ENCODE data around the gene S100A6.
"Not testable (repeated sequence)": the region's sequence is repeated elsewhere in the genome, so short reads cannot be mapped to it uniquely, and the experiment has no call there.

Gene S100A6

DNA sequence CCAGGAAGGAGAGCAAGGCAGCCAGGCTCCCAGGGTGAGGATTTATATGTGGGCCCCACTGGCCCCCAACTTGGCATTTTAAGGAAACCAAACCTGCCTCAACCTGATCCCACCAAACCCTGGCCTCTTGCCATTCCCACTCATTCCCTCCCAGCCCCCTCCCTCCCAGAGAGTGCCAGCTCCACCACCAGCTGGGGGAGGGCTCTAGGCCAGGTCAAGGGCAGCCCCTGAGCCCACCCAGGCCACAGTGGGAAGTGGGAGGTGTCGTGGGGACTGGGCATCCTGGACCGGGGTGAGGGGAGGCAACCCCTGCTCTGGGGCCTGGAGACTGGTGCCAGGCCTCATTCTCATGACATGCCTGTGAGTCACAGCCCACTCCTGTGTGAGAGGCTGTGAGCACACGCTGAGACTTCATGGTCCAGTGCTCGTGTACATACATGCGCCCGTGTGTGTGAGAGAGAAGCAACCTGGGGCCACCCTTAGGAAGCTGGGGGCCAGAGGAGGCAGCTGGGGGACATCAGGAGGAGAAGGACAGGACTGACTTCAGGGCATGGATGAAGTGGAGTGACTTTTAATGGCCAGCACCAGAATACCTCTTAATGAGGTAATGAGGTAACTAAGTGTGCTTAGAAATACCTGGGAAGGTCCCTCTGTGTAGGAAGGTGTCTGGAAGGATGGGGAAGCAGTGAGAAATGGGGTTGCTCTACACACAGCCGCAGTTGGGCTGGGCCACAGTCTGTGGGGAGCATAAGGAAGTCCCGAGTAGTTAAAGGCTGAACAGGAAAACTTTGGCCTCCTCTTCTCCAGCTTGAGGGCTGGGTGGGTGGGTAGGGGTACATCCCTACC lies 30.0 kb upstream of the S100A6 start, which contains the start of gene S100A2:
S100A2 (minus strand) TSS at position 316 of the 846 bp plus-strand sequence. CDS start 1,967 bp downstream, outside the sequence.
- in situ Hi-C loops (cut with MboI; ENCODE audit: low sequenced_read_pairs): no loop called here

DNA sequence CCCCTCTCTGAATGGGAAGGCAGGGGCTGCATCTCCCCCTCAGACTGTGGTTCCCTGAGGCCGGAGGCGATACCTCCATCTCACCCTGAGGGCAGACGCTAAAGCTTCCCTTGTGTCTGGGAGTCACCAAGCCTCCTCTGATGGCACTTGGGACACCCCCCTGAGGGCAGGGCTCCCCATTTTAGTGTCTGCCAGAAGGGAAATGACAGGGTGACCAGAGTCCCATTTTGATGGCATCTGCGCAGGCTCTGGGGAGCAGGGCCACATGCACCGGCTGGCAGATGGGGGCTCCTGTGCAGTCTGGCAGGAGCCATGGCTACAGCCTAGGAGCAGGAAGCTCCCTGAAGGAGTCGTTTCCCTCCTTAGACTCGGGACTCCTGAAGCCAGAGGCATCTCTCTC lies 28.2 kb upstream of the S100A6 start:
- in situ Hi-C loops (cut with MboI; ENCODE audit: low sequenced_read_pairs): no loop called here

DNA sequence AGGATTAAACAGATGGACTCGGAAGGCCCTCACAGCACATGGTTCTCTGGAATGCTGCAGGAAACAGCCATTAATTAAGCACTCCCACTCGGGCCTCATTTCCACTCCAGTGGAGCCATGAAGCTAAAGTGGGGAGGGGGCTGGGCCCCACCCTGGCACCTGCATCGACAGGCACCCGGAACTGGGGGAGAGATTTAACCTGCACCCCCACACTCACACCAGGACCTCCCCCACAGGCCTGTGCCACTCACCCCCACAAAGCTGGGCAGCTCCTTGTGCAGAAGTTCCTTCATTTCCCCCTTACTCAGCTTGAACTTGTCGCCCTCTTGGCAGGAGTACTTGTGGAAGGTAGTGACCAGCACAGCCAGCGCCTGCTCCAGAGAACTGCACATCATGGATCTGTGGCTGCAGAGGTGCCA lies 27.7 kb upstream of the S100A6 start:
- in situ Hi-C loops (cut with MboI; ENCODE audit: low sequenced_read_pairs): no loop called here

- in situ Hi-C loops (cut with MboI; ENCODE audit: low sequenced_read_pairs): not testable (repeated sequence)
Measured at GRCh38 chr1:153562021-153562420, 26.2 kb upstream of the S100A6 start.

- in situ Hi-C loops (cut with MboI; ENCODE audit: low sequenced_read_pairs): no loop called here
Measured at GRCh38 chr1:153561466-153561985, 25.7 kb upstream of the S100A6 start.

- in situ Hi-C loops (cut with MboI; ENCODE audit: low sequenced_read_pairs): no loop called here
Measured at GRCh38 chr1:153560771-153561465, 25.1 kb upstream of the S100A6 start.

DNA sequence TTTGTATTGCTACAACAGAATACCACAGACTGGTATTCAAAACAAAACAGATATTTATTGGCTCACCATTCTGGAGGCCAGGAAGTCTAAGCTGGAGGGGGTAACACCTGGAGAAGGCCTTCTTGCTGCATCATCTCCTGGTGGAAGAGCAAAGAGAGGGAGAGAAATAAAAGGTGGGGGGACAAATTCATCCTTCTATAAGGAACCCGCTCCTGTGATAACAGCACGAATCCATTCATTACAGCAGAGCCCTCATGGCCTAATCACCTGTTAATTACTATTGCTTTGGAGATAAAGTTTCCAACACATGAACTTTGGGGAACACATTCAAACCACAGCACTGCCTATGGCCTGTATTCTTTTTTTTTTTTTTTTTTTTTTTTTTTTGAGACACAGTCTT lies 24.4 kb upstream of the S100A6 start:
- in situ Hi-C loops (cut with MboI; ENCODE audit: low sequenced_read_pairs): no loop called here

DNA sequence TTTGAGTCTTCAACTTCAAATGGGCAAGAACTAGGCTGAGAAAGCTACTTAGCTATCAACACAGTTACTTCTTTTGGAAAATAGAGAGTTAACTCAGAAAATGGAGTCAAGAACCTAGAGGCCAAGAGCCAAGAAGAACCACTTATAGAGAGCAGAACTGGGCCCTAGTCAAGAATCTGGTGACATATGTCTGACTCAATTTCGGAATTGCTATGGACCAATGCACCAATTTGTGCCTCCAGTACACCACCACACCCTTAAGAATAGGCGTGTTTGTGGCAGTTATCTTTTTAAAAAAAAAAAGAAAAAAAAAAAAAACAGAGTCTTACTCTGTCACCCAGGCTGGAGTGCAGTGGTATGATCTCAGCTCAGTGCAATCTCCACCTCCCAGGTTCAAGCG lies 22.1 kb upstream of the S100A6 start:
- in situ Hi-C loops (cut with MboI; ENCODE audit: low sequenced_read_pairs): no loop called here

DNA sequence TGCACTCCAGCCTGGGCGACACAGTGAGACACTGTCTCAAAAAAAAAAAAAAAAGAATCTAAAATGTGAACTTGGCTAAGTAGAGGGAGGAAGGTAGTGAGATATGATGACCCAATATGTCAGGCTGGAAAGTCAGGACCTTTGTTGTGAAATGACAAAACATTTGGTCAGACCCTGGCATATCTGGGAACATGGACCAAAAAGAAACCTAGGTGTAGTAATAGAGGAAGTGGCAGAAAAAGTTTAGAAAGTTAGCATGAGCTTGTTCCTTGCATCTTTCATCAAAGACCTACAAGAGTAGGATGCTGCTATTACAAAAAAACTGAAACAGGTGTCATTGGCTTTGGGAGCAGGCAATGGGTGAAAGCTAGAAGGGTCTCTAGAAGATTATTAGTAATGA lies 20.6 kb upstream of the S100A6 start:
- in situ Hi-C loops (cut with MboI; ENCODE audit: low sequenced_read_pairs): no loop called here

- in situ Hi-C loops (cut with MboI; ENCODE audit: low sequenced_read_pairs): no loop called here
Measured at GRCh38 chr1:153553830-153554541, 18.2 kb upstream of the S100A6 start.

DNA sequence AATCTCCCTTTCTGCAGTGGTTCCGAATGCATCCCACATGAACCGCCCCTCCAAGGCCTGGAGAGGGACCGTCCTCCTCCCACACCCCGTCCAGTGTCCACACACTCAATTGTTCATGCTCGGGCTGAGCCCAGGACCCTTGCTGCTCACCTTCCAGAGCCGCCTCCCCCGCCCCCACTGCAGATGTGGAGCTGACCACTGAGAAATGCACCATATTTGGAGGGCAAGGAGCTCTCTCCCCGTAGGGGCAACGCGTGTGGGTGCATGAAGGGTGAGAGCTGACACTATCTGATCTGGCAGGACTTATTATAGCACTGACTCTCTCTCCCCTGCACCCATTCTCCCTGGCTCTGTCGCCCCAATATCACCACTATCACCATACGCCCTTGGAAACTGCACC lies 17.3 kb upstream of the S100A6 start:
- in situ Hi-C loops (cut with MboI; ENCODE audit: low sequenced_read_pairs): no loop called here

DNA sequence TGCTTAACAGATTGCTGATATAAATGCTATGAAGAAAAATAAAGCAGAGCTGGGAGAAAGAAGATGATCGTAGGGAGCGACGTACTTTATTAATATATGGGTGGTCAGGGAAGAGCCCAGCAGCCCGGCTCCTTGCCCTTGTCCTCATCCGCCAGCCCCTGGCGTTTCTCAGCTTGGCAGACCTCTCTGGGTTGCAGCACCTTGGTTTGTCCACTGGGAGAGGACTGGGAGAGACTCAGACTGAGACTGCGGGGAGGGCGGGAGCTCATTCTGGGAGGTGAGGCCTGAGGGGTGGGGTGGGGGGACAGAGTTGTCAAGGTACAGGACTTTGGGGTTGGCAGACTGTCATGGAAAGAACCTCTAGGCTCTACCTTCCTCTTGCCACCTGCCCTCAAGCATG lies 16.5 kb upstream of the S100A6 start:
- in situ Hi-C loops (cut with MboI; ENCODE audit: low sequenced_read_pairs): no loop called here

DNA sequence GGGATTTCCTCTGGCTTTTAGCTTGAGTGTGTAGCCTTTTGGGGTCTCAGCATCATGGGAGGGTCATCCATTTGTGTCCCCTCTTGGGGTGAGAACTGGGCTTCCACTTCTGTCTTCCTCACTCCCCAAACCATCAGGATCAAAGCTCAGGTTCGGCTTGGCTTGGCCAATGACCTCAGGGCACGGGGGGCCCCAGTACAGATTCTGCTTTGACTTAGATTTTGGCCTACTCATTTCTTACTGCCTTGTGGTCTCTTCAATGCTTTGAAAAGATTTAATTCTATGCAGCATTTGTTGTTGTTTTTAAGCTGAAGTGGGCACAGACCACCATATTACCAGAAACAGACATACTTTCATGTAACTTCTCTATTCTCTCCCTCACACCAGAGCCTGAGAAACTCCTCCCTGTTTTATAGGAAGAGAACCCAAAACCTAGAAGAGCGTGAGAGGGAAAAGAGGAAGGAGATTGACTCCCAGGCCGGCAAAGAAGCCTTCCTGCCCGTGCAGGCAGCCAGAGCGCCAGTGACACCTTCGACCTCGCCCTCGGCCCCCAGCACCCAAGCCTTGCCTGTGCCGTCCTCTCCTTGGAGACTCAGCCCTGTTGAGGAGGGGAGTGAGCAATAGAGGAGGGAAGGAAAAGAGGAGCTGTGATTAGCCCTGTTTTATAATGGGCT lies 15.2 kb upstream of the S100A6 start:
- in situ Hi-C loops (cut with MboI; ENCODE audit: low sequenced_read_pairs): no loop called here

DNA sequence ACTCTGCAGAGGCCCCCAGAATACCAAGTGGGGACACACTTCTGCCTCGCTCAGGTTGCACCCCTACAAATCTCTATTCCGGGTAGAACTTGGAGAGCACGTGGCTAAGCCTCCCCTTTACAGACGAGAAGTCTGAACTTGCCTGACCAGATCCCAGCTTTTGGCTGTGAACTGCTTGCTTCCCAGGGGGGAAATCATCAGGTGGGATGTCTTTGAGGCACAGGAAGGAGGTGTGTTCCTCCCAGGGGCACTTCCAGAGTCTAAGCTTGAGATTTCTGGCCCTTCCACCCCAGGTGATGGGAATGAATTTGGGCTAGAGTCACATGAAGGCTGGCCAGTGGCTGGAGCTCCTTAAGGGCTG lies 14.6 kb upstream of the S100A6 start:
- in situ Hi-C loops (cut with MboI; ENCODE audit: low sequenced_read_pairs): no loop called here

DNA sequence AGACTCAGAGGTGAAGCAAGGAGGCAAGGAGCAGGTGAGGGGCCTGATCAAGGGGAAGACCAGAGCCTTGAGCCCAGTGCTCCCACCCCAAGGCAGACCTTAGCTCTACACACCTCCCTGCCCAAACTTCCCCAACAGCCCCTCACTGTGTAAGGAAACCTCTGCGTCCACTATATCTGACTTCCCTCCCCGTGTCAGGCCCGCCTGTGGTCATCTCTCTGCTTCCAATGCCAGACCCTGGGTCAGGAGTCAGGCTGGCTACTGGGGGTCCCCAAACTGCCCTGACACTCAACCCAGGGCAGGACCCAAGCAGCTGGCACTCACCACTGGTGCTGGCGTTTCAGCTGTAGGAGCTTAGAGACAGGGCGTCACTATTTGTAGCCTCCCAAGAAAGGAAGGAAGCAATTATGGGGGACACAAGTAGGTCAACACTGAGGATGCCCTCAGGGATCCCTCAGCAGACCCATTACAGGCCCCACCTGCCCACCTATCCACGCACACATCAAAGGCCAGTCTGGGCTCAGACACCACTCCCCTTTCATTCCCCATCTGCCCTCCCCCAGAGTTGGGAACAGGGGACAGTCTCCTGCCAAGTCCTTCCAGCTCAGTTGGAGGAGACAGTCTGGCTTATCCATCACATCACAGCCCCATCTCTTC lies 14.1 kb upstream of the S100A6 start:
- in situ Hi-C loops (cut with MboI; ENCODE audit: low sequenced_read_pairs): no loop called here

GRCh38 chr1:153548722-153549688 lies 13.2 kb upstream of the S100A6 start, which contains the start of gene S100A3:
TSS of gene S100A3 (minus strand) at chr1:153549258. CDS start at chr1:153548485, 773 bp downstream.
- in situ Hi-C loops (cut with MboI; ENCODE audit: low sequenced_read_pairs): no loop called here

DNA sequence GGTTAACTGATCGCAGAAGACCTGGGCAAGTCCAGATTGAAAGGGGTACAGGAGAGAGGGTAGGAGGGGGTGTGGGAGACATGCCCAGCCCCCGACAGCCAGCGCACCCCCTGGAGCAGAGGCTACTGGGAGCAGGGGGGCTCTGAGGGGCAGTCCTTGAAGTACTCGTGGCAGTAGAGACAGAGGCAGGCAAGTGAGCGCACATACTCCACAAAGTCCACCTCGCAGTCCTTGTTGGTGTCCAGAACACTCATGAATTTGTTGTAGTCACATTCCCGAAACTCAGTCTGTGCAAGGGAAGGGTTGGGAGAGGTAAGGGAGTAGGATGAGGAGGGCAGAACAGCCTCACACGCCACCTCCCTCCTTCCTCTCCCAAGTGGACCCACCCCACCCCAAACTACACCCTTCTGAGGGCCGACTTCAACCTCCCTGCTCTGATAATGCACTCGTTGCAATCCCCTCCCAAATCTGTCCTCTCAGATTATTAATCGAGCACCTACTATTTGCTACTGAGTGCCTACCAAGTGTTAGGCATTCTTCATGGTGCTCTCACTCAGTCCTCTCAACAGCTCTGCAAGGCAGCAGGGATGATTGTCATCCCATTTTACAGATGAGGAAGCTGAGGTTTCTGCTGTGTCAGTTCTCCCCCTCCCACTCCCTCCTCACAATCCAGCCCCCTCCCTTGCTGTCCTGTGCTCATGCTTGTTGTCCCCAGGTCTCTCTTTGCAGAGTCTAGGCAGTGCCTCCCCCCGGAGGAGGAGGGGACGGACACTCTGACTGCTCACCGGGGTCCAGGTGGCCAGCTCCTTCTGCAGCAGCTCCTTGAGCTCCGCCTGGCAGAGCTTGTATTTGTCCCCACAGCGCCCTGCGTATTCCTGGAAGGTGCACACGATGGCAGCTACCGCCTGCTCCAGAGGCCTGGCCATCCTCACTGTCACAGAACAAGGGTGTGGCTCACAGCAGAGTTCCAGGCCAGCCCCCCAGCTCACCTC lies 12.1 kb upstream of the S100A6 start:
- in situ Hi-C loops (cut with MboI; ENCODE audit: low sequenced_read_pairs): no loop called here

Data from HL-60/S4 treated with retinoic acid at 250 ng/mL for 4 days and 3 days (cell line).